Activated T-cell treated with anti-CD3 and anti-CD28 coated beads for 48 hours (primary cell): ENCODE measurements around the gene EP400.
"Not testable (repeated sequence)": the region's sequence is repeated elsewhere in the genome, so short reads cannot be mapped to it uniquely, and the experiment has no call there.

Experiments used
- DNase-seq: peaks from one replicate; pipeline ENCODE4 v3.0.0-alpha.2; 2020; ENCODE audit warnings: low read depth

EP400 gene

GRCh38 chr12:132089407-132089910 lies 139.7 kb downstream of the EP400 start:
- DNase-seq: no peak

GRCh38 chr12:132094269-132094891 lies 144.6 kb downstream of the EP400 start:
- no peak for DNase-seq

DNA sequence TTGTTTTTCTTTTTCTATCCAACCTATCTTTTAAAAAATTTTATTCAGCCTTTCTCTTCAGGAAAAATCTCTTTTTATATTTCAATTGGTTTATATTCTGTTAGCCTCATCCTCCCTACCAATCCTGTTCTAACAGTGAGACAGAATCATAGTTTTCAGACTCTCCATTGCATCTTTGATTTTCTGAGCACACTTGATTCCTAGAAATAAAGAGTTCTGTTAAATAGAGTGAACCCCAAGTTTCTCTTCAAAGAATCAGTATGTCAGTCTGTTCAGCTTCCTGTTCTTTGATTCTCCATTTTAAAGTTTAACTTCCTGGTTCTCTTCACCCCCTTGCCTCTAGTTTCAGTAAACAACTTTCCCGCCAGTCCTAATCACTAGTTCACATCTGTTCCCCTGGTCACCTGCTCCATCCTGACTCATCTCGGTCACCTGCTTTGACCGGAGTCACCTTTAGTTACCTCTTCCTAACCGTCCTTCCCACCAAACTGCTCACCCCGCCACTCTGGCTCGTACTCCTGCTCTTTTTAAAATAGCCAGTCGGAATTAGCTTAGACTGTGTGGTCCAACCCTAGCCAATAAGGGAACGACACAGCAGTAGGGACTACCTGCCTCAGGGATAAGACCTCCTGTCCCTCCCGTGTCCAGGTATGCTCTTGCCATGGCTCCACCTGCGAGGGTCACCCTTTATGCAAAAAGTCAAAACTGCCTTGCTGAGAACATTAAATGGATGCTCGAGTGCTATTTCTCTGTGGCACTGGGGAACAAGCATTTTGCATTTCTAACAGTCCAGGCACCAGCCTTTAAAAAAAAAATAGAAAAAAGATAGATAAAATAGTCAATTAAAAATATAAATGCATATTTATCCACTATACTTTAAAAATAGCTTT lies 146.0 kb downstream of the EP400 start:
- DNase-seq: no peak

DNA sequence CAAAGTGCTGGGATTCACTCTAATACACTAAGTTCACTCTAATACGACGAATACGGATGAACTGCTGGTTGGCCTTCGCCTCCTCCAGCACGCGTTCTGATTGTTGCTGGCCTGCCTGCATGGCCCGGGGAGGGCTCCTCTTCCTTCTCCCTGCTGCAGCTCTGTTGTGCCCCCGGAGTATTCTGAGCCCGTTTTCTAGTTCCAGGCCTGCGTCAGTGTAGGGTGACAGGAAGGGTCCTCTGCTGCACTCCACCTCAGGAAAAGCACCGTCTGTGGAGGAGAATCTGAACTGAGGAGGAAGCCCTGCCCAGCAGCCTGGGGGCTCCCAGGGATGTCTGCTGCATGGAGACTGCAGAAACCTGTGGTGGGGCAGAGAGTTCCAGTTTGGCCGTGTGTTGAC lies 150.0 kb downstream of the EP400 start:
- no peak for DNase-seq

- no peak for DNase-seq
Measured at GRCh38 chr12:132100306-132101065, 150.7 kb downstream of the EP400 start.

- DNase-seq: no peak
Measured at GRCh38 chr12:132102297-132102696, 152.6 kb downstream of the EP400 start.

GRCh38 chr12:132103072-132103471 lies 153.3 kb downstream of the EP400 start:
- DNase-seq: not testable (repeated sequence)

- DNase-seq: no peak
Measured at GRCh38 chr12:132103542-132104308, 154.0 kb downstream of the EP400 start.

DNA sequence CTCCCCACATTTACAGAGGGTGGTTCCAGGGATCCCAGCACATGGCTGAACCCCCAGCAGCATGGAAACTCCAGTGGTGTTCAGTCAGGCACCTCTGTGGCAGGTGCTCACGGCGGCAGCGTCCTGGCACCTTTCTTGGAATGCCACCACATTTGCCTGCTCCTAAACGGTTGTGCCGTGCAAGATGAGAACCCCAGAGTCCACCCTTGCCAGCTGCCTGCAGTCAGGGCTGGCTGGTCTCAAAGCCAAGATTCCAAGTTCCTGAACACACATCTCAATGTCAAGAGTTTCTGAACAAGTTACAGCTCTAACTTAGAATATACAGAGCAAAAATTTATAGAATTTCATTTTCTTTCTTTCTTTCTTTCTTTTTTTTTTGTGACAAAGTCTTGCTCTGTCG lies 155.7 kb downstream of the EP400 start:
- no peak for DNase-seq

- no peak for DNase-seq
Measured at GRCh38 chr12:132106921-132107320, 157.2 kb downstream of the EP400 start.

- no peak for DNase-seq
Measured at GRCh38 chr12:132108211-132108832, 158.6 kb downstream of the EP400 start.

- no peak for DNase-seq
Measured at GRCh38 chr12:132109741-132110140, 160.0 kb downstream of the EP400 start.

DNA sequence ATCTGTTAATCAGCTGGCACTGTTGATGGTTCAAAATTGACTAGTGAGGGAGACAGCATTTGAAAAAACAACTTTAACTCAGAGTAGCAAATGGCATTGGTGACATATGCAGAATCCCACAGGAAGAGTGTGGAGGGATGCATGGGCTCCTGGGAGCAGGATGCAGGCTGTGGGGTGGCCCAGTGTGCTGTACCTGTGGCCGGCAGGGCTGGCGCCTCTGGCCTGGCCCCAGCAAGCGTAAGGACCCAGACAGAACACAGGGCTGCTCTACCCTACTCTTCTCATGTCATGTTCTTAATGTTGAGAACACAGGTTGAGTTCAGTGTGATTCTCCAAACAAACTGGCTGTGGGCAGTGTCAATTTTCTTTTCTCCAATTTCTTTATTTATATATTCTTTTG lies 160.9 kb downstream of the EP400 start:
- no peak for DNase-seq

DNA sequence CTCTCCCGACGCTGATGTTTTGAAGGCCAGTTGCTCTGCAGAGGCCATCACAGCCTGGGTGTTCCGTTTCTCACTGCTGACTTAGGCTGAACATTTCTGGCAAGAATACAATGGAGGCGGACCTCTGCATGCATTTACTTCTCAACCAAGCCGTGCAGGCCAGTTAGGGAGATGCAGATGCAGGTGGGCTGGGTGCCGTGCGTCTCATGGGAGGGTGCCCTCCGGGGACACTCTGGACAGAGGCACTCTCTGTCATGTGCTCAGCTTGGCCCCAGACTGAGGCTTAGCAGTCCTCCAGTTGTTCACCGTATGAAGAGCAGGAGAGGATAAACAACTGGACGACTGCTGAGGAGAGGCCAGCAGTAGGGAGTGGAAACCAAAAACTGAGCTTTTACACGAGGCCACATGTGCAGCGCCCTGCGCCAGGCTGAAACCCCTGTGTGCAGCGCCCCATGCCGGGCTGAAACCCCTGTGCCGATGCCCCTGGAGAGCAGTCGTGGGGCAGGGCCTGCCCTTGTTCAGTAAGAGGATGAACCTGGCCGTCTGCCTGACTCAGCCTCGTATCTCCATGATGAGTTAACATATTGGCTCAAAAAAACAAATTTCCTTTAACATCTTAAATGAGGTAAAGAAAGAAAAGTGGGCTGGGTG lies 162.0 kb downstream of the EP400 start:
- no peak for DNase-seq

DNA sequence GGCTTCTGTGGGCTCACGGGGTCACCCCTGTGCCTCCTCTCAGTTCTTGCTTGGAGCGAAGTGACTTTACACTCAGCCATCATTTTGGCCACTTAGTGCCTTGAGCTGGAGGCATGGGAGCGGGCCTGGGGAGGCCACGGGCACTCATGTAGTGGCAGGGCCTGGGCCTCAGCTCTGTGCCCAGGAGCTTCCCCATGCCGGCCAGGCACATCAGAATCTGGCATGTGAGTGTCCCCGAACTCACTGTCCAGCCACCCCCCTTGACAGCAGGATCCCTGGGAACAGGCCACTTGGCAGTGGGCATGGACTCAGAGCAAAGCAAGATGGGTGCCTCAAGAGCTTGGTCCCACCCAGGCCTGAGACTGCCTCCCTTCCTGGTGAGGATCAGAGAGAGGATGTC lies 164.9 kb downstream of the EP400 start:
- no peak for DNase-seq

GRCh38 chr12:132115500-132115899 lies 165.8 kb downstream of the EP400 start:
- no peak for DNase-seq

GRCh38 chr12:132116709-132117557 lies 167.2 kb downstream of the EP400 start:
- DNase-seq: no peak

- no peak for DNase-seq
Measured at GRCh38 chr12:132117558-132117875, 167.8 kb downstream of the EP400 start.

- no peak for DNase-seq
Measured at GRCh38 chr12:132118876-132119275, 169.1 kb downstream of the EP400 start.

- DNase-seq: no peak
Measured at GRCh38 chr12:132121283-132121682, 171.5 kb downstream of the EP400 start.
